ENCODE results near the gene HTR6. TPM values are rescaled to one million over a fixed set of nuclear protein-coding genes. Genes with fewer than 3 reads are reported as not detected.

Gene HTR6
- total RNA-seq, 1 donor from 2014 or later: not detected

DNA sequence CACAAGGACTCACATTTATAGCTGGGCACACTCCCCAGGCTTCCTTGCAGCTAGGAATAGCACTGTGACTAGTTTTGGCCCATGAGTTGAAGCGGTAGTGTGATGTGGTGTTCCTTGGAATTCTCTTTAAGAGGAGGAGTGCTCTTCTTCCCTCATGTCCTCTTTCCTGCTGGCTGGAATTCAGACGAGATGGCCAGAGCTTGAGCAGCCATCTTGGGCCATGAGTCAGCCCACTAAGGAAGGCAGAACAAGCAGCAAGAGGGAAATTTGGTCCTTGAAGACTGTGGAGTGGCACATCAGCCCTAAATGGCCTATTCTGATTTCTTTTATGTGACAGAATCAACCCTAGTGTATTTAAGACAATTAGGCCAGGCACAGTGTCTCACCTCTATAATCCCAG lies 20.0 kb downstream of the HTR6 start:
- intact Hi-C loops (cut with micrococcal nuclease): no loop called here

DNA sequence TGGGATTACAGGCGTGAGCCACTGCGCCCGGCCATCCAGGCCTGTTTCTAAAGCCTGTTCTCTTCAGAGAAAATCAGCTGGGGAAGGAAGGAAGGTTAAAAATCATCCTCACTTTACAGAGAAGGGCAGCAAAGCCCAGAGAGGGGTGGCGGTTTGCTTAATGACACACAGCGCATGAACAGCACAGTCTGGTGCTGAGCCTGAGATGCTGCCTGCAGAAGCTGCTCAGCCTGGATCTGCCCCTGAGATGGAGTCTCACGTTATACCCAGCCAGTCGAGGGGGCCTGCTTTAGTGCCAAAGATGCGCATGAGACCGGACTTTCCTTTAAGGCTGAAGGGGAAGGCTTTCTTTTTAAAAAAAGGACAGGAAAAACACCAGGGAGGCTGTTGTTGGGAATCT lies 21.3 kb downstream of the HTR6 start:
- intact Hi-C loops (cut with micrococcal nuclease): no loop called here

DNA sequence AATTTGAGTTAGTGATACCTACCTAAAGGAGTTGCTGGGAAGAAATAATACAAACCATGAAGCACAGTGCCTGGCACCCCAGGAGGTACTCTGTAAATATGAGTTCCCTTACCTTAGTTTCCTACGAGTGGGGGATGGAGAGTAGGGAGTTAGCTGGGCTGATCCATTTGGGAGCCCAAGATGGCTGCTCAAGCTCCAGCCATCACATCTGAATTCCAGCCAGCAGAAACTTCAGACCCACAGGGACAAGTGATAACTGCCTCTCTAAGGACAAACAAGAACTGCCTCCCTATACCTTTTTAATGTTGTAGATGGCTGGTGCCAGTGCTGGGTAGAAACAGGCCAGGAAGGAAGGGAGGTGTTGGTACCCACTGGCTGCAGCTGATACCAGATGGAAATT lies 22.7 kb downstream of the HTR6 start:
- intact Hi-C loops (cut with micrococcal nuclease): no loop called here

DNA sequence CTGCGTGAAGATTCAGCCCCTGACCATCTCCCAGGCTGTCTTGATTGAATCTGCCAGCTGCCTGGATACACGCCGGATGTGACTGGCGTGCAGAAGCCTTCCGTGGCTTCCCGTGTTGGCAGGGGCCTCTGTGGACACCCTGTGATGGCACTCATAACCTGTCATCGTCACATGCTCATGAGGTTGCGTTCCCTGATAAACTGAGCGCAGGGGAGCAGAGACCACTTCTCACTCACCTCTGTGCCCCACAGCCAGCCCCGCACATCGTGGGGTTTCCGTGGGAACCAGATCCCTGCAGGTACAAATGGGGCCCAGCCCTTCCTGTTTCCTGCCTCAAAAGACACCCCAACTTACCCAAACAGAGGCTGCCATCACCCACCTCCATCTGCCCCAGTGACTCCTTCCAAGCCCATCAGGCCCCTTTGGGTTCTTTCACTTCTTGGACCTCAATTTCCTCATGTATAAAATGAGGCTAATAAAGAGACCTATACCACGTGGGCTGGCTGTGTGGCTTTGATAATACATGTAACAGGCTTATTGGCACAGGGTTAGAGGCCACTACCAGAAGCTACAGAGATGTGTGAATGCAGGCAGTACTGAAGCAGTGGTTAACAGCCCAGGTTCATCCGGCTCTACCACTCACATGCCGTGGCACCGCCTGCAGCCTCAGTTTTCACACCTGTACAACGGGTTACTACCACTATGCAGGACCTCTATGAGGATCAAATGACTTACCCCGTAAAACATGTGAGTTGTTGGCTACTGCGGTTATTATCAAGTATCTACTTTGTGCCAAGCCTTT lies 23.6 kb downstream of the HTR6 start:
- intact Hi-C loops (cut with micrococcal nuclease): no loop called here

GRCh38 chr1:19689085-19689757 lies 24.5 kb downstream of the HTR6 start:
- intact Hi-C loops (cut with micrococcal nuclease): no loop called here

DNA sequence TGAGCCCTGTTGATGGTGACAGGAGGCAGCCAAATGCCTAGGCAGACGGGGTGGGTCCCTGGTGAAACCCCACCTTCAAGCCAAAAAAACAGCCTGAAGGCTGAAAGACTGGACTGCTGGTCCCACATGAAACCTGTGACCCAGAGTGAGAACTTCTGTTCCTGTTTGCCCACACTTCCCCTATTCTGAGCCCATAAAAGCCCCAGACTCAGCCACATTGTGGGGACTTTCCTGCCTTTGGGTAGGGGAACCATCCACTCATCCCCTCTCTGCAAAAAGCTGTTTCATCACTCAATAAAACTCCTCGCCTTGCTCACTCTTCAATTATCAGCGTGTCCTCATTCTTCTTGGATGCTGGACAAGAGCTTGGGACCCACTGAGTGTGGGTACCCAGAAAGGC lies 25.2 kb downstream of the HTR6 start:
- intact Hi-C loops (cut with micrococcal nuclease): no loop called here

GRCh38 chr1:19690342-19690741 lies 25.7 kb downstream of the HTR6 start:
- intact Hi-C loops (cut with micrococcal nuclease): no loop called here

DNA sequence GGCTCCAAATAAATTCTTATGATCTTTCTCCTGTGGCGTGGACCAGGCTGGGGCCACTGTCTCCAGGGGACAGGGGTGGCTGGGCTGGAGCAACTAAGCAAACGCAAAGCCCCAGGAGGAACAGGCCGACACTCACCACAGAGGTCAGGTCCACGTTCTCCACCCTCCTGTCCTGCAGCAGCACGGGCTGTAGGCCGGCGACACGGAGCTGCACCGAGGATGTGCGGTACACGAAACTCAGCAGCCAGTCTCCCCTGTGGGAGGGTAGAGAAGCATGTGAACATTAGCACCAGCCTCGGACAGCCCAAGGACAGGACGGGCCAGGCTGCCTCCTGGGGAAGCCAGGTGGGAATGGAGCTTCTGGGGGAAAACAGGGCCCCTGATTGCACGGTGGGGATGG lies 29.6 kb downstream of the HTR6 start:
- intact Hi-C loops (cut with micrococcal nuclease): no loop called here

- intact Hi-C loops (cut with micrococcal nuclease): no loop called here
Measured at GRCh38 chr1:19695772-19696171, 31.1 kb downstream of the HTR6 start.

- intact Hi-C loops (cut with micrococcal nuclease): no loop called here
Measured at GRCh38 chr1:19696820-19697219, 32.1 kb downstream of the HTR6 start.

DNA sequence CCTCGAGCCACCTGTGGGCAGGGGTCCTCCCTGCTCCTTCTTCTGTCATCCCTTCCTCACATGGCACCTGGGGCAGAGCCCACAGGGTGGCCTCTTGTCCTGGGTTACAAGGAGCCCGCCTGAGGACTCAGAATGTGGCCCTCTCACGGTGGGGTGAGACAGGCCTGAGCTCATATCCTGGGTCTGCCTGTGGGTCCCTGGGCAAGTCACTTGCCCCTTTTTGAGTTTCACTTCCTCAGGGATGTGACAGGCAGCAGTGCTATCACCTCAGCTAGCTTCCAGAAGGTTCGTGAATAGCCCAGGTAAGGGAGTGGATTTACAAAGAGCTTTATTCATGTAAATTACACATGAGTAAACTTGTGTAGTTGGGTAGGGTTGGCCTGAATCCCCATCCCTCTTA lies 33.5 kb downstream of the HTR6 start:
- intact Hi-C loops (cut with micrococcal nuclease): no loop called here

GRCh38 chr1:19700079-19700777 lies 35.6 kb downstream of the HTR6 start:
- intact Hi-C loops (cut with micrococcal nuclease): no loop called here

GRCh38 chr1:19703280-19703679 lies 38.6 kb downstream of the HTR6 start:
- intact Hi-C loops (cut with micrococcal nuclease): no loop called here

DNA sequence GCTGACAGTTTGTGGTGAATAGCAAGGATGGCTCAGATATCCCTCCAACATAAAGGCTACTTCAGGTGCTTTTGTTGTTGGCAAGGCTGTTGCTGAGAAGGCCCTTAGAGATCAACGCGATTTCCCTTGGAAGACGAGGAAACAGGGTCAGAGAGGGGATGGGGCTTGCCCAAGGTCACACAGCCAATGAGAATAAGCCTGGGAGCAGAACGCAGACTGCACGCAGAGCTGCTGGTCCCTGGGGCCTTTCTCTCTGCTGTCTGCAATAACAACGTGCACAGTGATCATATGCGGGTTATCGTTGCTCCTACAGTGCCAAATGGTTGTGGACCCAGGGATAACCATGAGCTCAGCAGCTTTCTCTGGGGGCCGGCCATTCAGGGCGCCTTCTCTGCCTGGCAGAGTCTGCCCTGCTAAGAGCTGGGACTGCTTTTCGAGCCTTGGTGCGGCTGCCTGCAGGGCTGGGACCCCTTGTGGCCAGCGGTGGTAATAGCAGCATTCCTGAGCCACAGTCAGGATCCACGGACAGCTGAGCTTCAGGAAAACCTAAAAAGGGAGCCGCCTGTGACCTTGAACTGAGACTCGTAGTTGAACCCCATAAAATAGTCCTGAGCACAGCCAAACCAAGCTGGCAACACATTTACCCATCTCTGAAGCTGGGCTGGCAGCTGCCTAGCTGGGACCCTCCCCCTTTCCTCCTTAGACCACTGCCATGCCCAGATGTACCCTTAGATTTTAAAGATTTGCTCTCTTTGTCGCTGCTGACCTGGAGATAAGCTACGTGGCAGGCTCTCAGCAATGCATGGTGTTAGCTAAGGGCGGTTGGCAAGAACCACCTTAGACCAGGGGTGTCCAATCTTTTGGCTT lies 39.8 kb downstream of the HTR6 start:
- intact Hi-C loops (cut with micrococcal nuclease): loop anchor here (1.0 kb wide), 1 partner anchor 43 kb away; no protein-coding TSS in a partner anchor

DNA sequence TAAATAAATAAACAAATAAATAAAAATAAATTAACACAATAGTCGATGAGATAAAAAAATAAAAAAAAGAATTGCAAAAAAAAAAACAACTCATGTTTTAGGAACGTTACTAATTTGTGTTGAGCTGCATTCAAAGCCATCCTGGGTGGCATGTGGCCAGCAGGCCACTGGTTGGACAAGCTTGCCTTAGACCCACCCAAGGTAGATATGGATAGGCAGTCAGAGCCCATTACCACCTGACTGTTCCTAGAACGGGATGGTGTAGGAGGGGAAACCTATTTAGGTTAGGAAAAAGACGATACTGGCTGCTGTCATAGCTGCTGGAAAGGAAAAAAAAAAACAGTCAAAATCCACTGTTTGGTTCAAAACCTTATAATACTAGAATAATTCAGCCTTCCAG lies 40.8 kb downstream of the HTR6 start:
- intact Hi-C loops (cut with micrococcal nuclease): no loop called here

GRCh38 chr1:19706136-19706535 lies 41.5 kb downstream of the HTR6 start:
- intact Hi-C loops (cut with micrococcal nuclease): no loop called here

DNA sequence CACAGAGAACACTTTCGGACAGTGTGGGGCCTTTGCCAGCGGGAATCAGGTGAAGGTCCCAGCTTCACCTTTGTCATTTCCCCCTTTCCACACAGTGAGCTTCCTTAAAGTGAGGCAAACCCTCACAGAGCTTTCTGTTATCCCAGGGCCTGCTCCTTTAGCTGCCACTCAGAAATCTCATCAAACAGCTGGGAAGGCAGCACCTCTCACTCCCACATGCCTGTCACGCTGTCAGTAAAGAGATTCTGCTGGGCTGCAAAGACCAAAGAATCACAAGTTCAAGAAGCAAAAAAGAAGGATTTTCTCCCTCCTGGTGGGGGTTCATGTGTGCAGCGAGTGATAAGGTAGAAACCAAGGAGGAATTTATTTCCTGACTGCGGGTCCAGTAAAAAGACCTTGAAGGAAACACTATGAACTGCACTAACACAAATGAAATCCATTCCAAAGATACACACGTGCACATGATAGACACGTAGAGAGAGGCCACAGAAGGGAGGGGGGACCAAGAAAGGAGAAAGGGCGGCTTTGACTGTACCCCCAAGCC lies 44.0 kb downstream of the HTR6 start:
- intact Hi-C loops (cut with micrococcal nuclease): no loop called here

DNA sequence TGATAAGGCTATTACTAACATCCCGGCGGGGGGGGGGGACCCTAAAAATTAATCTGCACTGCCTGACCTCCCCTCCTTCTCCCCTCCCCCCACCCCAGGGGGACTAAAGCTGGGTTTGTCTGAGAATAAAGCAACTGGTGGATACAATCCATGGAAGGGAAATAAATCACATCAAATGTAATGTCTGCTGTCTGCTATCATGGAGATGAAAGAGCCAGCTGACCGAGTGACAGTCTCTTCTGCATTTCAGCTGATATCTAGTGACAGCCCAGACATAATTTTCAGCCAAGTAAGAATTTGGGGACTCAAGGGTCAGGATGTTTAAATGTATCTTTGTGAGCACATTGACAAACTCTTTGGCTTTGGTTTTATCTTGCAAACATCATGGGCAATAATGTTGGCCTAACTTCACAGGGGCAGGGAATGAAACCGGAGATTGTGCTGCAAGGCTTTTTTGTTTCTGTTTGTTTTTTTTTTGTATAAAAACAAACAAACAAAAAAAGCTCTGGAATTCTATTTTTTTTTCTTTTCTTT lies 44.7 kb downstream of the HTR6 start:
- intact Hi-C loops (cut with micrococcal nuclease): no loop called here

GRCh38 chr1:19710825-19711611 lies 46.3 kb downstream of the HTR6 start:
- intact Hi-C loops (cut with micrococcal nuclease): no loop called here

DNA sequence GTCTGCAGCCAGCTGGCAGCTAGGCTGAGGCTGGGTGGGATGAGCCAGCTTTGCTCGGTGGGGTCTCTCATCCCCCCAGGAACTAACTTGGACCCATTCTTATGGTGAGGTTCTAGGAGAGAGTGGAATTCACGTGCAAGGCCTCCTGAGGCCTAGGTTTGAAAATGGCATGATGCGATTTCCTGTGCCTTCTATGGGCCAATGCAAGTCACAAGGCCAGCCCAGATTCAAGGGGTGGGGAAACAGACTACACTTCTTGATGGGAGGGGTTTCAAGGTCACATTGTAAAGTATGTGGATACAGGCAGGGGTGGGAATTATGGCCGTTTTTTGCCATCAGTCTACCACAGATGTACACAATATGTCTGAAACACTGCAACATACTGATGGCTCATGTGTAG lies 48.3 kb downstream of the HTR6 start:
- intact Hi-C loops (cut with micrococcal nuclease): no loop called here

Data from T-helper 1 cell treated with Interleukin-12 subunit alpha and Interleukin-12 subunit beta and Interleukin-4 antibody, amounts not matched to agents 30 ng/mL and 1 ng/mL, for 36 hours (primary cell).